Middle frontal gyrus (tissue), 1 donor: ENCODE data around the gene PHF1.
"Not testable (repeated sequence)": the region's sequence is repeated elsewhere in the genome, so short reads cannot be mapped to it uniquely, and the experiment has no call there.

Experiments
- DNase-seq: peaks from one replicate; pipeline ENCODE4 v3.0.0-alpha.2; 2015; ENCODE audit warnings: low spot score; ENCODE audit errors: extremely low spot score

PHF1 gene

GRCh38 chr6:33391278-33391921 is 19.4 kb upstream of the PHF1 start, which contains the start of gene KIFC1:
Gene KIFC1, plus strand, starts transcription at chr6:33391823. Its CDS starts 163 bp downstream, at chr6:33391986.
- peak; percentile 100 for DNase-seq

- no peak for DNase-seq
Measured at GRCh38 chr6:33391922-33392594, 18.8 kb upstream of the PHF1 start.

- DNase-seq: no peak
Measured at GRCh38 chr6:33392595-33392948, 18.2 kb upstream of the PHF1 start.

GRCh38 chr6:33392979-33393378 is 17.8 kb upstream of the PHF1 start:
- DNase-seq: no peak

- DNase-seq: no peak
Measured at GRCh38 chr6:33397541-33397940, 13.3 kb upstream of the PHF1 start.

GRCh38 chr6:33398601-33399000 is 12.2 kb upstream of the PHF1 start:
- DNase-seq: not testable (repeated sequence)

GRCh38 chr6:33399881-33400280 is 10.9 kb upstream of the PHF1 start:
- not testable (repeated sequence) for DNase-seq

- DNase-seq: no peak
Measured at GRCh38 chr6:33404884-33405283, 5.9 kb upstream of the PHF1 start.

GRCh38 chr6:33405386-33405940 is 5.4 kb upstream of the PHF1 start:
- no peak for DNase-seq

GRCh38 chr6:33406126-33406525 is 4.7 kb upstream of the PHF1 start:
- DNase-seq: no peak

GRCh38 chr6:33407132-33407718 is 3.6 kb upstream of the PHF1 start:
- no peak for DNase-seq

GRCh38 chr6:33410050-33410710 is 634 bp upstream of the PHF1 start:
- DNase-seq: peak; percentile 93

GRCh38 chr6:33411632-33412005 is 805 bp downstream of the PHF1 start:
- DNase-seq: no peak

GRCh38 chr6:33412140-33413009 is 1.6 kb downstream of the PHF1 start:
- no peak for DNase-seq

GRCh38 chr6:33413241-33414120 is 2.7 kb downstream of the PHF1 start:
- DNase-seq: no peak

GRCh38 chr6:33414592-33415271 is 3.9 kb downstream of the PHF1 start:
- DNase-seq: no peak

- DNase-seq: no peak
Measured at GRCh38 chr6:33415831-33416230, 5.0 kb downstream of the PHF1 start.

GRCh38 chr6:33416386-33417127 is 5.7 kb downstream of the PHF1 start:
- no peak for DNase-seq
